HCT116 (cell line): ENCODE data around the gene LDLRAD4.

Experiments used
- EZH2 ChIP-seq: fragments of 200-600 bp; sonication (generic); IDR thresholded peaks from 2 replicates; pipeline ENCODE4 v1.6.1; 2017; ENCODE audit warnings: antibody characterized with exemption, mixed run types
- JUND ChIP-seq: IDR thresholded peaks from 2 replicates; pipeline ENCODE4 v1.6.1; 2012
- POLR2A ChIP-seq: IDR thresholded peaks from 2 replicates; pipeline ENCODE4 v1.7.0; 2011; ENCODE audit warnings: borderline replicate concordance; ENCODE audit not compliant: insufficient read depth, insufficient read length; ENCODE audit errors: extremely low read depth
- POLR2AphosphoS5 ChIP-seq: IDR thresholded peaks from 2 replicates; pipeline ENCODE4 v1.6.1; 2011; ENCODE audit warnings: mild to moderate bottlenecking, low read depth, low read length, moderate library complexity
- SP1 ChIP-seq: IDR thresholded peaks from 2 replicates; pipeline ENCODE4 v1.6.1; 2012; ENCODE audit warnings: low read depth
- YY1 ChIP-seq: IDR thresholded peaks from 2 replicates; pipeline ENCODE4 v1.6.1; 2011; ENCODE audit warnings: low read length, low read depth, moderate library complexity, mild to moderate bottlenecking; ENCODE audit not compliant: insufficient replicate concordance; ENCODE audit errors: extremely low read depth
- TF ChIP-seq, protein P1 (sequence below): IDR thresholded peaks from 2 replicates; pipeline ENCODE4 v1.6.1; 2012; ENCODE audit warnings: low read depth
- TF ChIP-seq, protein P2 (sequence below), 3 experiments: fragments of 200-600 bp in 1 of 3; sonication (generic) in 1 of 3; IDR thresholded peaks in 2 of 3; conservative IDR thresholded peaks in 1 of 3; 2 replicates each; pipeline ENCODE4 v1.5.1; 2012 to 2017; ENCODE audit warnings: low read depth in 2 of 3, low read length in 2 of 3, antibody characterized with exemption in 1 of 3, borderline replicate concordance in 1 of 3, control low read depth in 1 of 3, mild to moderate bottlenecking in 1 of 3, mixed read lengths in 1 of 3, mixed run types in 1 of 3, moderate library complexity in 1 of 3; ENCODE audit not compliant: insufficient read depth in 1 of 3

DNA sequence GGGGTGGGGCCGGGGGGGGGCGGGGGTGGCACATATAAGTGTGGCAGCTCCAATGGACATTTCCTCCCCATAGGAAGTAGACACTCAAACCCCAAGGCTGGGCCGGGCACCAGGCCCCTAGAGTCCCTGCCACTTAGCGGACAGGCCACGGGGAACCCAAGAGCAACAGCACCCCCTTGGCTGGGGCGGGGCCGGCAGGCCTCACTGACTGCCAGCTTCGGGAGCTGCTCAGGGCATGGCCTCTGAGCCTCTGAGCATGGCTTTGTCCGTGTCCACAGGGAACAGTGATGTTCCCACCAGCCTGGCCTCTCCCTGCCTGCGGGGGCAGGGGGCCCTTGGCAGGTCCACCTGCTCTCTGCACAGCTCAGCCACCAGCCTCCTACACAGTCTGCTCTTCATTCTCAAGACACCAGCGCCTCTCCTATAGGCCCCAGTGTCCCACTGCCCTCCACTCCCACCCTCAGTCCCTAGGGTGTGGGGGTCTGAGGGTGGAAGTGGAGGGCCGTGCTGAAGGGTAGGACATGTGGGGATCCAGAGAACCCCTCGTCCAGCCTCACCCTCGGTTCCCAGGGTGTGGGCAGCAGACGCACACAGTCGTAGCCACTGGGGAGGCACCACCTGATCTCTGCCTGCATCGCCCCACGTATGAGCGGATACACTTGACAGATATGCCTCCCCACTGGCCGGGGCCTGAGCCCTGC is 401.1 kb downstream of the LDLRAD4 start:
- TF ChIP-seq YY1 (no peak), EZH2 (no peak), POLR2AphosphoS5 (no peak), POLR2A (no peak), JUND (no peak), SP1 (no peak)
- TF ChIP-seq, protein P1, sequence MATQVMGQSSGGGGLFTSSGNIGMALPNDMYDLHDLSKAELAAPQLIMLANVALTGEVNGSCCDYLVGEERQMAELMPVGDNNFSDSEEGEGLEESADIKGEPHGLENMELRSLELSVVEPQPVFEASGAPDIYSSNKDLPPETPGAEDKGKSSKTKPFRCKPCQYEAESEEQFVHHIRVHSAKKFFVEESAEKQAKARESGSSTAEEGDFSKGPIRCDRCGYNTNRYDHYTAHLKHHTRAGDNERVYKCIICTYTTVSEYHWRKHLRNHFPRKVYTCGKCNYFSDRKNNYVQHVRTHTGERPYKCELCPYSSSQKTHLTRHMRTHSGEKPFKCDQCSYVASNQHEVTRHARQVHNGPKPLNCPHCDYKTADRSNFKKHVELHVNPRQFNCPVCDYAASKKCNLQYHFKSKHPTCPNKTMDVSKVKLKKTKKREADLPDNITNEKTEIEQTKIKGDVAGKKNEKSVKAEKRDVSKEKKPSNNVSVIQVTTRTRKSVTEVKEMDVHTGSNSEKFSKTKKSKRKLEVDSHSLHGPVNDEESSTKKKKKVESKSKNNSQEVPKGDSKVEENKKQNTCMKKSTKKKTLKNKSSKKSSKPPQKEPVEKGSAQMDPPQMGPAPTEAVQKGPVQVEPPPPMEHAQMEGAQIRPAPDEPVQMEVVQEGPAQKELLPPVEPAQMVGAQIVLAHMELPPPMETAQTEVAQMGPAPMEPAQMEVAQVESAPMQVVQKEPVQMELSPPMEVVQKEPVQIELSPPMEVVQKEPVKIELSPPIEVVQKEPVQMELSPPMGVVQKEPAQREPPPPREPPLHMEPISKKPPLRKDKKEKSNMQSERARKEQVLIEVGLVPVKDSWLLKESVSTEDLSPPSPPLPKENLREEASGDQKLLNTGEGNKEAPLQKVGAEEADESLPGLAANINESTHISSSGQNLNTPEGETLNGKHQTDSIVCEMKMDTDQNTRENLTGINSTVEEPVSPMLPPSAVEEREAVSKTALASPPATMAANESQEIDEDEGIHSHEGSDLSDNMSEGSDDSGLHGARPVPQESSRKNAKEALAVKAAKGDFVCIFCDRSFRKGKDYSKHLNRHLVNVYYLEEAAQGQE: no peak
- TF ChIP-seq, protein P2, sequence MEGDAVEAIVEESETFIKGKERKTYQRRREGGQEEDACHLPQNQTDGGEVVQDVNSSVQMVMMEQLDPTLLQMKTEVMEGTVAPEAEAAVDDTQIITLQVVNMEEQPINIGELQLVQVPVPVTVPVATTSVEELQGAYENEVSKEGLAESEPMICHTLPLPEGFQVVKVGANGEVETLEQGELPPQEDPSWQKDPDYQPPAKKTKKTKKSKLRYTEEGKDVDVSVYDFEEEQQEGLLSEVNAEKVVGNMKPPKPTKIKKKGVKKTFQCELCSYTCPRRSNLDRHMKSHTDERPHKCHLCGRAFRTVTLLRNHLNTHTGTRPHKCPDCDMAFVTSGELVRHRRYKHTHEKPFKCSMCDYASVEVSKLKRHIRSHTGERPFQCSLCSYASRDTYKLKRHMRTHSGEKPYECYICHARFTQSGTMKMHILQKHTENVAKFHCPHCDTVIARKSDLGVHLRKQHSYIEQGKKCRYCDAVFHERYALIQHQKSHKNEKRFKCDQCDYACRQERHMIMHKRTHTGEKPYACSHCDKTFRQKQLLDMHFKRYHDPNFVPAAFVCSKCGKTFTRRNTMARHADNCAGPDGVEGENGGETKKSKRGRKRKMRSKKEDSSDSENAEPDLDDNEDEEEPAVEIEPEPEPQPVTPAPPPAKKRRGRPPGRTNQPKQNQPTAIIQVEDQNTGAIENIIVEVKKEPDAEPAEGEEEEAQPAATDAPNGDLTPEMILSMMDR (IDR thresholded peaks at IDR 0.05 in 2 of 3, conservative IDR thresholded peaks at IDR 0.05 in 1 of 3; ENCODE audit: borderline replicate concordance in 1 of 3, insufficient read depth in 1 of 3, low read depth in 2 of 3, low read length in 2 of 3): no peak
